Gastrocnemius medialis (tissue), 4 donors: ENCODE data around the gene TMEM235.

Experiments used
- CTCF ChIP-seq, 5 experiments: fragments of 450-650 bp in 3 of 5; fragments of 200-600 bp in 2 of 5; sonication (generic) in 2 of 5; IDR thresholded peaks in 4 of 5; conservative IDR thresholded peaks in 1 of 5; 1 replicate in 4 of 5; 2 replicates in 1 of 5; pipeline ENCODE4 v1.5.1; 2016 to 2019; ENCODE audit warnings: antibody characterized with exemption in 5 of 5, mild to moderate bottlenecking in 3 of 5, moderate library complexity in 3 of 5
- POLR2A ChIP-seq, 2 donors: fragments of 450-650 bp; IDR thresholded peaks; one replicate each; pipeline ENCODE4 v1.6.1; 2017; ENCODE audit warnings: antibody characterized with exemption in 2 of 2, mild to moderate bottlenecking in 2 of 2, moderate library complexity in 2 of 2

GRCh38 chr17:78223765-78224164 is 7.7 kb upstream of the TMEM235 start:
- TF ChIP-seq CTCF (IDR thresholded peaks at IDR 0.05 in 4 of 5, conservative IDR thresholded peaks at IDR 0.05 in 1 of 5) (no peak), POLR2A (IDR thresholded peaks at IDR 0.05) (no peak)
